Measurements from ENCODE around the gene NOP9.

GRCh38 chr14:24343795-24344660 is 44.4 kb downstream of the NOP9 start:
- TF ChIP-seq CTCF (IDR thresholded peaks at IDR 0.05; ENCODE audit: low read length): no peak
- no peak for TF ChIP-seq EZH2 (IDR thresholded peaks at IDR 0.05; ENCODE audit: borderline replicate concordance, low read length)
